NT2/D1 (cell line): ENCODE results near the gene MAN1A1.

ENCODE experiments used
- SUZ12 ChIP-seq: IDR thresholded peaks from 2 replicates; pipeline ENCODE4 v1.6.1; 2011; ENCODE audit not compliant: insufficient read length, insufficient read depth; ENCODE audit errors: extremely low read depth
- YY1 ChIP-seq: IDR thresholded peaks from 2 replicates; pipeline ENCODE4 v1.6.1; 2011; ENCODE audit not compliant: insufficient read length, insufficient read depth
- ZNF274 ChIP-seq: IDR thresholded peaks from 2 replicates; pipeline ENCODE4 v1.6.1; 2011; ENCODE audit warnings: mild to moderate bottlenecking, low read depth, low read length

GRCh38 chr6:119324718-119325117 is 24.8 kb downstream of the MAN1A1 start:
- TF ChIP-seq ZNF274 (no peak), YY1 (no peak), SUZ12 (no peak)
